Posterior vena cava (tissue), 2 donors: Measurements from ENCODE around the gene MERTK. TPM values are rescaled to one million over a fixed set of nuclear protein-coding genes. Genes with fewer than 3 reads are reported as not detected.
"Not testable (repeated sequence)": the region's sequence is repeated elsewhere in the genome, so short reads cannot be mapped to it uniquely, and the experiment has no call there.

Source experiments
- DNase-seq: peaks from one replicate; pipeline ENCODE4 v3.0.0-alpha.2; 2020; ENCODE audit warnings: low spot score
- intact Hi-C, 2 donors: fragments of 100-400 bp; cut with DNase I; formaldehyde crosslinking; loops; one replicate each; pipeline versions ENCODE4 v1.14.1 to v1.14.2; 2022 to 2023
- total RNA-seq, 2 donors: library from RNA; stranded (reverse); fragmentation: NEBNext Ultra II Directional; extraction: Animal tissue kit (Norgen Biotek cat#: 25700); gene quantifications; one replicate each; pipeline ENCODE4 v1.2.1, GENCODE V29; 2021
- donor health status: DM: yes; HTN: yes; CAD: no.
- donor health status: DM: yes; HTN: yes; CAD: no.

Gene MERTK
- total RNA-seq, 2 donors from 2014 or later = 34.2 to 37.5 TPM

DNA sequence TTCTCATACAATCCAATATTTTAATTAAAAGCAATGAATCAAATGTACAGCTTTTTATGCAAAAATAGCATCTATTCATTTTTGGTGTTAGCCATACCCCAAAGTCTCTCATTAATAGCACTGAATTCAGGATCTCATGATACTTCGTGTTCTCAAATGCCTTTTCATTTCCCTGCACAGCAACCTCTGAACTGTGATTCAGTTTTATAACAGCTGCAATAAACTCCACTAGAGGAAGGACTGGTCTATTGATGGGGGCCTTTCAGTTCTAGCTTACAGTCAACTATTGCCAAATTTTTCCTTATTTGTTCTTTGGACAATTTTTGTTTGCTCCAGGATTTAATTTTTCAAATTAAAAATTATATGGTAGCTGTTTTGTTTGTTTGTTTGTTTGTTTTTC, 151.9 kb downstream of the MERTK start:
- no peak for DNase-seq
- intact Hi-C loops = no loop called here

DNA sequence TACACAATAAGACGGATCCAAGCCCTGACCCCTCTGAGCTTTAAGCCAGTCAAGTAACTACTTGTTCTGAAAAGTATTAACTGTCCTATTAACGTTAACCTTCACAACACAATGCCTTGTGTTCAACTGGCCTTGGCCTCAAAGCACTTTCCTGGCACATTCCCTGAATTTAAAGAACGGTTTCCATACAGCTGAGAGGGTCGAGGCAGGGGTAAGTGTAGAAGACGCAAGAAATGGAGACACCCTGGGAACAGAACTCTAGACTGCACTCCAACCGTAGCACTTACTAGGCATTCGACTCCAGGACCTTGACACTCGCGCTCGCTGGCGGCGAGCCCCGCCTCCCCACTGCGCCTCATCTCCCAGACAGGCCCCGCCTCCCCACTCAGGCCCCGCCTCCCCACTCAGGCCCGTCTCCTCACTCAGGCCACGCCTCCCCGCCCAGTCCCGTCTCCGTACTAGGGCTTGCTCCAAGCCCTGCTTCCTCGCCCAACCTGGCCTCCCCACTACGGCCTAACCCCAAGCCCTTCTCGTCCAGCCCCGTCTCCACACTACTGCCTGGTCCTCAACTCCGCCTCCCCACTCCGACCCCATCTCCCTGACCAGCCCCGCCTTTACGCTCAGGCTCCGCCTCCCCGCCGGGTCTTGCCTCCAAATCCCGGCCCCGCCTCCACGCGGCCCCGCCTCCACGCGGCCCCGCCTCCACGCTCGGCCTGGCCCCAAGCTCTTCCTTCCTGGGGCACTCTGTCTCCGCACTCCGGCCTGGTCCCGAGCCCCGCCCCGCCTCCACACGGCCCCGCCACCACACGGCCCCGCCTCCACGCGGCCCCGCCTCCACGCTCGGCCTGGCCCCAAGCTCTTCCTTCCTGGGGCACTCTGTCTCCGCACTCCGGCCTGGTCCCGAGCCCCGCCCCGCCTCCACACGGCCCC, 155.8 kb downstream of the MERTK start:
- DNase-seq = peak; percentile 99
- intact Hi-C loops = no loop called here

DNA sequence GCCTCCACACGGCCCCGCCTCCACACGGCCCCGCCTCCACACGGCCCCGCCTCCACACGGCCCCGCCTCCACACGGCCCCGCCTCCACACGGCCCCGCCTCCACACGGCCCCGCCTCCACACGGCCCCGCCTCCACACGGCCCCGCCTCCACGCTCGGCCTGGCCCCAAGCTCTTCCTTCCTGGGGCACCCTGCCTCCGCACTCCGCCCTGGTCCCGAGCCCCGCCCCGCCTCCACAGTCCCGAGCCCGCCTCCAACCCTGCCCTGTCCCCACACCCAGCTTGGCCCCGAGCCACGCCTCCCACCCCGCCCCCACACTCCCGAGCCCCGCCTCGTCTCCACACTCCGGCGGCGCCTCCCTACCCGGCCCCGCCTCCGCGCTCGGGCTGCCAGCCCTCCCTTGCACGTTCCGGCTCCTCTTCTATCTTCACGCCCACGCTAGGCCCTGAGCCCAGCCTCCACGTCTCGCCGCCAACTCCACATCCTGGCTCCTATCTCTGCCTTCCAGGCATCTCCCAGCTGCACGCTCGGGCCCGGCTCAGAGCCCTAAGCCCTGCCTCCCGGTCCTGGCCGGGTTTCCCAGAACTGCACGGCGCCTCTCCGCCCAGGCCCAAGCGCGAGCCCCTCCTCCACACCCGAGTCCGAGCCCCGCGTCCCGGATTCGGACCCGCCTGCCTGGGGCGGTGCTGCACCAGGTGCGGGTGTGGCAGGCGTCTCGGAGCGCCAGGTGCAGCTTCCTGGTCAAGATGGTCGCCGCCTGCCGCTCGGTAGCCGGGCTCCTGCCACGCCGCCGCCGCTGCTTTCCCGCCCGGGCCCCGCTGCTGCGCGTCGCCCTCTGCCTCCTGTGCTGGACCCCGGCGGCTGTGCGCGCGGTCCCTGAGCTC, 156.7 kb downstream of the MERTK start, which contains the start of gene TMEM87B:
TMEM87B (plus strand) TSS at position 423 of the 883 bp plus-strand sequence; CDS start at position 746, 323 bp downstream.
- intact Hi-C loops = no loop called here
- peak; percentile 100 for DNase-seq

DNA sequence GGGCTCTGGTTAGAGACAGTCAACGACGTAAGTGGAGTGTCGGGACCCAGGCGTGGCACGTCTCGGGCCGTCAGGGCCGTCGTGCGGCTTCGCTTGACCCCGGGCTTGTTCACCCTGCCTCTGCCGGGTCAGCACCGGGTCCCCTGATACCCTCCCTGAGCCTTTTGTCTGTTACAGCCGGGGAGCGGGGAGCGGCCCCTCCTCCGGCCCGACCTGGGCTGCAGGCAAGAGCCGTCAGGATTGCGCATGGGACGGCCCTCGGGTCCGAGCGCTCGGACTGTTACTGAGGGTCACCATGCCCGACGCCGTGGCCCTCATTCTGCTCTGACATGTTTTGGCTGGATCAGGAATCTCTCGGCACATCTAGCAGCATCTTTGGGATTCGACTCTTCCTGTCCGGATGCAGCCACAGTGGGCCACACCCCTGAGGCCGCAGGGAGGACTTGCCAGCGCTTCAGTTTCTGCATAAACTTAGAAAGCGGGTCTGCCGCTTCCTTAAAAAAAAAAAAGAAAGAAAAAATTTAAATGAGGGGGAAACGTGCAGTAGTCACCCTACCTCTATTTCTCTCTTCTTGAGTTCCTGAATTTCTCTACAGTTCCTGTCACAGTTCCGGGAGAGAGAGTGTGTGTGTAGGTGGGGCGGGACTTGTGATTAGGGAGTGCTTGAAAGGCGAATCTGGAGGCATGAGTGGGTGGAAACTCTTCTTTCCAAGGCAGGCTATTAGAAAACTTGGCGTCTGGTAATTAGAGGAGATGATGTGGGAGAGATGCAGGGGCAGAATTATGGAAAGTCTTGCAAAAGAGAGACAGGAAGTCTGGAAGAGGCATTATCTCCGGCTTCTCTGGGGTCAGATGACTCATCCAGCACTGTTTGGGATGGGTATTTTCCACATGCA, 157.6 kb downstream of the MERTK start:
- intact Hi-C loops = no loop called here
- peak; percentile 90 for DNase-seq

DNA sequence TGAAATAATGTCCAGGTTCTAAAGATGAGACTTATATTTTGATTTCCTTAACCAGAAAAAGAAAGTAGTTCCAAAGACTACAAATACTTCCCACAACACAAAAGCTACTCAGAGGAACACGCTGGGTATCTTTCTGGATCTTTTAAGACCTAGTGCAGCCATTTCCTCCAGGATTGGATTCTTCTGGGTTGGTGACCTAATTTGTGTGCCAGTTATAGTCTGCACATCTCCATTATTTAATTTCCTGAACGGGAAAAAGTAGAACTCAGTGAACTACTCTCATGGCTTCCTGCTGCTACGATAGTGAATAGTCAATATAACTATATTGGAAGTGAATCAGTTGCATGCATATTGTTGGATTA, 158.2 kb downstream of the MERTK start:
- no peak for DNase-seq
- intact Hi-C loops = no loop called here

DNA sequence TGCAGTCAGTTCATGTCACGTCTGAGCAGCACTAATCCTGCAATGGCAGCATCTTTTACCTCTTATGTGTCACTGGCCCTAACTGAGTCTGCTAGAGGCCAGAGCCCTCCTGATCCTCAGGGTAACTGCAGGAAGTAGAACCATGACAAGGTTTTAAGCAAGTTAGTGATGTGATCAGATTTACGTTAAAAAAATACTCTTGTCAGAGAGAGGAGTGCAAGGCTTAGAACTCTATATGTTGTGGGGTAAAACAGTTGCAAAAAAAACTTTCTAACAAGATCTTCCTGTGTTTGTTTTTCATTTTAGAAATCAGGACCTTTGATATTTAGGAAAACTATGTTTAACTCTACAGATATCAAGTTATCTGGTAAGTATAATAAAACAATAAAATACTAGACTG, 161.3 kb downstream of the MERTK start:
- intact Hi-C loops = no loop called here
- DNase-seq = no peak

DNA sequence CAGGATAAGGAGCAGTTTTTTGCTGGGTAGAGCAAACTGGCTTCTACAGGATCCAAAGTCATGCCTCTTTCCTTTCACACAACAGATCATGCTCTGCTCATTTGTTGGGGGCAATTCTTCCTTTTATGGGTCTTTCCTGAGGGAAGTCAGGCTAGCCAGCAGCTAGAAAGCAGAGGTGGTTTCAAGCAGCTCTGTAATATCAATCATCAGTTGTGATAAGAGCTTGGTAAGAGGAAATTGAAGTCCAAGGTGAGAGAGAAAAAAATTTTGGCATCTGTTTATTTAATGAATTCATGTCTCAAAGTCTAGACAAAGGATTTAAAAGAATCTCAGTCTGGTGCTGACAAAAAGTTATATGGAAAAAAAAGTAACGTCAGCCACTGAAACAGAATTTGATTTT, 162.9 kb downstream of the MERTK start:
- intact Hi-C loops = no loop called here
- DNase-seq = no peak

DNA sequence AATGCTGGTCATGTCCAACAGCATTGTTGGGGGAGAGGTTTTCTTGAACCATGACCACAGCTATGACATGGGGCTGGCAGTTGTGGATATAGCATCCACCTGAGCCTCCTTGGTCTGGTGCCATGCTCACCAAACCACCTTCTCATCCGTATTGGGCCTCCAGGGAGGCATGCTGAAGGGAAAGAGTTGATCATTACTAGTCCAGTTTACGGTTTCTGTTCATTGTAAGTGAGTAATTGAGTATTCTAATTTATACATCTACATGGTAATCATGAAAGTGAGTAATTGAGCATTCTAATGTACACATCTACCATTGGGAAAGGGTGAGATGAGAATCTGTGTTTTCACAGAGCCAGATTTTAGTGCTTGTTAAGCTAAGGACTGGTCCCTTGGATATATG, 163.4 kb downstream of the MERTK start:
- intact Hi-C loops = no loop called here
- DNase-seq = no peak

DNA sequence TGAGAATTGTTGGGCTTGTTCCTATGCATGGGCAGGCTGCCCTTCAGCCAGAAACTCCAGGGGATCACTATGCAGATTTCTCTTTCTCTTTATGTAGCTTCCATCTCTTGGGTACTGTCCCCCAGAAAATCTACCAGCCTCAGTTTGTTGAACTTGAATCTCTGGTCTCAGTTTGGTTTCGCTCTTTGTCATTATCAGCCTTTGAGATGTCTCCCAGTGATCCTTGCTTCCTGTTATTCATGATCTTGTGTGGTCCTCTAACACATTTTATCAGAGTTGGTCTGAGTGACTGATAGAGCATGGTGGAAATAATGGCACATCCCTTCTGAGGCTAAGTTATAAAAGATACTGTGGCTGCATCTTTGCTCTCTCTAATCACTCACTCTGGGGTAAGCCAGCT, 164.5 kb downstream of the MERTK start:
- intact Hi-C loops = no loop called here
- DNase-seq = no peak

DNA sequence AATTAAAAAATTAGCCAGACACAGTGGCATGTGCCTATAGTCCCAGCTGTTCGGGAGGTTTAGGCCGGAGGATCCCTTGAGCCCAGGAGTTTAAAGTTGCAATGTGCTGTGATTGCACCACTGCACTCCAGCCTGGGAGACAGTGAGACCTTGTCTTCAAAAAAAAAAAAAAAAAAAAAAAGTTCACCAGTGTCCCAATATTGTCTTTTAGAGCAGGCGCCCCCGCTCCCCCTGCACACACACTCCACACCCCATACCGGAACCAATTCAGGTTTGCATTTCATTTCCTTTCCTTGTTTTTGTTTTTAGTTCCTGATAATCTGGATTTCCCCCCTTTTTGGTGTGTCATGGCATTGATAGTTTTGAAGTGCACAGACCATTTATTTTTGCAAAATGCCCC, 167.1 kb downstream of the MERTK start:
- intact Hi-C loops = no loop called here
- DNase-seq = no peak

DNA sequence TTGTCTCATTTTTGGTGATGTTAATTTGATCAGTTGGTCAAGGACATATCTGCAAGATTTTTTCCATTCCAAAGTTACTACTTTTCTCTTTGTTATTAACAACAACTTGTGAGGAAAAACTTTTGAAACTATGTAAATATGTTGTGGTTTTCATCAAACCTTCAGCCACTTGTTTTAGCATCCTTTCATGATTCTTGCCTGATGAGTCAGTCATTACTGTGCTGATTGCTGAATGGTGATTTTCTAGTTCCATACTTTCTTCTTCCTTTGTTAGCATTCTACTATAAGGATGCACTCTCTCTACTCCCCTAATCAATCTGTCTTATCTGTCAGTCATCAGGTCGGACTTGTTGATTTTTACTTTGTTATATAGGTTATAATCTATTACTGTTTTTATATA, 167.6 kb downstream of the MERTK start:
- DNase-seq = no peak
- intact Hi-C loops = no loop called here

DNA sequence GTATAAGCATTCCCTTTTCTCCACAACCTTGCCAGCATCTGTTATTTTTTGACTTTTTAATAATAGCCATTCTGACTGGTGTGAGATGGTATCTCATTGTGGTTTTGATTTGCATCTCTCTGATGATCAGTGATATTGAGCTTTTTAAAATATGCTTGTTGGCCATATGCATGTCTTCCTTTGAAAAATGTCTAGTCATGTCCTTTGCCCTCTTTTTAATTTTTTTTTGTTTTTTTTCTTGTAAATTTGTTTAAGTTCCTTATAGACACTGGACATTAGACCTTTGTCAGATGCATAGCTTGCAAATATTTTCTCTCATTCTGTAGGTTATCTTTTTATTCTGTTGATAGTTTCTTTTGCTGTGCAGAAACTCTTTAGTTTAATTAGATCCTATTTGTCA, 171.4 kb downstream of the MERTK start:
- DNase-seq, intact Hi-C loops: not testable (repeated sequence)

DNA sequence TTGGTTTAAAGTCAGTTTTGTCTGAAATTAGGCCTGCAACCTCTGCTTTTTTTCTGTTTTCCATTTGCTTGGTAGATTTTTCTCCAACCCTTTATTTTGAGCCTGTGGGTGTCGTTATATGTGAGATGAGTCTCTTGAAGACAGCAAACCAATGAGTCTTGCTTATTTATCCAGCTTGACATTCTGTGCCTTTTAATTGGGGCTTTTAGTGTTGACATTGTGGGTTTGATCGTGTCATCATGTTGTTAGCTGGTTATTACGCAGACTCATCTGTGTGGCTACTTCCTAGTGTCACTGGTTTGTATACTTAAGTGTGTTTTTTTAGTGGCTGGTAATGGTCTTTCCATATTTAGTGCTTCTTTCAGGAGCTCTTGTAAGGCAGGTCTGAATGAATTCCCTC, 175.5 kb downstream of the MERTK start:
- intact Hi-C loops = no loop called here

DNA sequence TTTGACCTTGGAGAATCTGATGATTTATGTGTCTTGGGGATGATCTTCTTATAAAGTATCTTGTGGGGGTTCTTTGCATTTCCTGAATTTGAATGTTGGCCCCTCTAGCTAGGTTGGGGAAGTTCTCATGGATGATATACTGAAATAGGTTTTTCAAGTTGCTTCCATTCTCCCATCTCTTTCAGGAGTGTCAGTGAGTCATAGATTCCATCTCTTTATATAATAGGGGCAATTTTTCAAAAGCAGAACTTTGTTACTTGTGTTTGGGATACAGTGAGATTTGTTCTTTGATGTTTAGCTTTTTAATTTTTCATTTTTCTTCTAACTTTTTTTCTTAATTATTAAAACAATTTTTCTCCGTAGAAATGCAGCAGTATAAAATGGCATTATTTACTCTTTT, 176.1 kb downstream of the MERTK start:
- no peak for DNase-seq
- intact Hi-C loops = no loop called here

More for the DNA sequence above, 175.5 kb downstream of the MERTK start:
- no peak for DNase-seq

DNA sequence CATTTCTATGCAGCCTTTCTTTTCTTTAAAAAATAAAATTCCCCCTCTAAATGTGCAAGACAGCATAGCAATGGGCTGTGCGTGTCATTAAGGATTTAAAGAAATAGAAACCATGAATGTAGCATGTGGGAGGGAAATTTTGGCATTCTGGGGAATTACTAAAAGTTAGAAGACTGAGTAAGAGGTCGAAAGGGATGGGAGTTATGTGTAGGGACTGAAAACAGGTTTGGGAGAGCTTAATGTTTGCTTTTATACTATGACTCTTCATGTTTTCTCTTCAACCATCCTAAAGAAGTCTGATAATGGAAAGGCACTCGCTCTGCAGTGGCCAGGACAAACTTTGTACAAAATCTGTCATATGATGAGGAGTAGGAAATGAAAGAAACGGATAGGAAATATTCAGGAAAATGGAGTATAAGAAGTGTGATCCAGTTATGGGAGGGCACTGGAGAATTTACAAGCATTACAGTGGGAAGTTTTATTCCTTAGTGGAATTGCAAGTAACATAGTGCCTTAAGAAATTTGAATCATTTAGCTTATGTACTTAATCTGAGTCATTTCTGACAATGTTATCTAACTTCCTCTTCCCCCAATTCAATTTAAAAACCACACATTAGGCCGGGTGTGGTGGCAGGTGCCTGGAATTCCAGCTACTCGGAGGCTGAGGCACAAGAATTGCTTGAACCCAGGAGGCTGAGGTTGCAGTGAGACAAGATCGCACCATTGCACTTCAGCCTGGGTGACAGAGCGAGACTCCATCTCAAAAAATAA, 177.3 kb downstream of the MERTK start:
- intact Hi-C loops = no loop called here
- no peak for DNase-seq

DNA sequence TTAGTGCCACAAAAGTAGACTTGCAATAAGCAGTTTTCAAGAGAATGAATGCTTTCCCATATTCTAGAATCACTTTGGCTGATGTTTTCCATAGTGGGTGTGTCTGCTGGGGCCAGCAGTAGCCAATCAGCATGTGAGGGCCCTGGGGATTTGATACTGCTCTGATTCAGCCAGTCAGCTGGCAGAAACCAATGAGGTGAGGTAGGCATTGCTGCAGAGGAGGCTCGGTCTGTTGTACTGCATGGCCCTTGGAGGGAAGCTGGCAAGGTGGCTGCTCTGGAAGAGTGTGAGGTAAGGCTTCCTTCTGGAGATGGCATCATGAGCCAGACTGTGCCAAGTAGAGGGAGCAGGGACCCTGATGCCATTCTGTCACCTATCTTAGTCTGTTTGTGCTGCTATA, 179.4 kb downstream of the MERTK start:
- intact Hi-C loops = no loop called here
- DNase-seq = no peak
